Lower leg skin (tissue), 3 donors: ENCODE results near the gene PTPRN.

ENCODE experiments used
- POLR2A ChIP-seq, 2 donors: fragments of 450-650 bp; IDR thresholded peaks; one replicate each; pipeline ENCODE4 v1.6.1; 2016 to 2017; ENCODE audit warnings: antibody characterized with exemption in 2 of 2, mild to moderate bottlenecking in 1 of 2, moderate library complexity in 1 of 2
- TF ChIP-seq, protein P1 (sequence below), 3 donors: fragments of 450-650 bp; IDR thresholded peaks; one replicate each; pipeline ENCODE4 v1.5.1; 2016; ENCODE audit warnings: antibody characterized with exemption in 3 of 3, mild to moderate bottlenecking in 3 of 3, moderate library complexity in 2 of 3

DNA sequence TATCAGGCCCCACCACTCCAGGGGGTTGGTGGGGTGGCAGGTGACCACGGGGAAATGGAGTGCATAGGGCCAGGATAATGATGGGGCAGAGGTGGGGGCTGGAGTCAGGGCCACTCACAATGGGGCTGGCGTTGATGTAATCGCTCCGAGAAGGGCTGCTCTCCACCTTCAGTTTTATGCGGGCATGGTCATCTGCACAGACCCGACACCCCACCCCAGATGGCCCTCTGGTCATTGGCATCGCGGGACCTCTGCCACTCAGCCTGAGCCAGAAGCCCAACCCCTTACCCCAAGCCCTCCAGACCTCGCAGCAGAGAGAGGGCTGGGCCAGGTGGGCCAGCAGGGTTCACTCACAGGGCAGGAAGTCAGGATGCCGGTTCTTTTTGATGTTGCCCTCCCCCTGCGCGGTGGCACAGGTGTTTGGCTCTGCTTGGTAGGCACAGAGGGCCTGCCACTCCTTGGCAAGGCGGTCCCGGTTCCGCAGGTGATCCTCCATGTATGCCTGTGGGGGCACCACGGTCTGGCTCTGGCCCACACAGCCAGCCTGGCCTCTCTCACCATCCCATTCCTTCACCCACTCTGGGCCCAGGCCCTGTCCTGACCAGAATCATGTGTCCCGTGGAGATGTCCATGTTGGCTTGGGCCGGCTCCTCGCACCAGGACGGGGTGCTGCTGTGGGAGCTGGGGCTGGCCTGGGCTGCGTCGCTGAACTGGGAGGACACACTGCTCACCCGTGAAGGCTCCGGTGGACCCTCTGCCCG, 12.4 kb downstream of the PTPRN start:
- TF ChIP-seq, protein P1, sequence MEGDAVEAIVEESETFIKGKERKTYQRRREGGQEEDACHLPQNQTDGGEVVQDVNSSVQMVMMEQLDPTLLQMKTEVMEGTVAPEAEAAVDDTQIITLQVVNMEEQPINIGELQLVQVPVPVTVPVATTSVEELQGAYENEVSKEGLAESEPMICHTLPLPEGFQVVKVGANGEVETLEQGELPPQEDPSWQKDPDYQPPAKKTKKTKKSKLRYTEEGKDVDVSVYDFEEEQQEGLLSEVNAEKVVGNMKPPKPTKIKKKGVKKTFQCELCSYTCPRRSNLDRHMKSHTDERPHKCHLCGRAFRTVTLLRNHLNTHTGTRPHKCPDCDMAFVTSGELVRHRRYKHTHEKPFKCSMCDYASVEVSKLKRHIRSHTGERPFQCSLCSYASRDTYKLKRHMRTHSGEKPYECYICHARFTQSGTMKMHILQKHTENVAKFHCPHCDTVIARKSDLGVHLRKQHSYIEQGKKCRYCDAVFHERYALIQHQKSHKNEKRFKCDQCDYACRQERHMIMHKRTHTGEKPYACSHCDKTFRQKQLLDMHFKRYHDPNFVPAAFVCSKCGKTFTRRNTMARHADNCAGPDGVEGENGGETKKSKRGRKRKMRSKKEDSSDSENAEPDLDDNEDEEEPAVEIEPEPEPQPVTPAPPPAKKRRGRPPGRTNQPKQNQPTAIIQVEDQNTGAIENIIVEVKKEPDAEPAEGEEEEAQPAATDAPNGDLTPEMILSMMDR (IDR thresholded peaks at IDR 0.05) = no peak
- TF ChIP-seq POLR2A (IDR thresholded peaks at IDR 0.05) = no peak
